HepG2 (cell line): ENCODE measurements around the gene TLCD3B.

ENCODE experiments used
- CREB1 ChIP-seq, 2 experiments: fragments of 450-650 bp in 1 of 2; IDR thresholded peaks; 2 replicates each; pipeline ENCODE4 v1.6.1; 2016 to 2017; ENCODE audit warnings: control low read depth in 1 of 2, mild to moderate bottlenecking in 1 of 2, missing compliant biosample characterization in 1 of 2, missing genetic modification characterization in 1 of 2
- HMG20A ChIP-seq: IDR thresholded peaks from 2 replicates; pipeline ENCODE4 v1.6.1; 2016; ENCODE audit warnings: borderline replicate concordance
- PRDM15 ChIP-seq: sonication (generic); formaldehyde crosslinking; IDR thresholded peaks from 2 replicates; pipeline ENCODE4 v1.4.0; 2020; ENCODE audit warnings: missing genetic modification reagents
- RBM39 ChIP-seq: fragments of 200-400 bp; formaldehyde crosslinking; IDR thresholded peaks from one replicate; pipeline ENCODE4 v1.6.1; 2018; ENCODE audit warnings: antibody characterized with exemption, mild to moderate bottlenecking, low read depth, low read length; ENCODE audit not compliant: poor library complexity, severe bottlenecking
- RELA ChIP-seq: sonication (generic); formaldehyde crosslinking; IDR thresholded peaks from 2 replicates; pipeline ENCODE4 v1.4.0; 2020; ENCODE audit warnings: missing genetic modification reagents
- SP2 ChIP-seq: sonication (generic); formaldehyde crosslinking; IDR thresholded peaks from 2 replicates; pipeline ENCODE4 v1.5.1; 2020; ENCODE audit warnings: mild to moderate bottlenecking, missing genetic modification reagents
- ZNF33A ChIP-seq: sonication (generic); formaldehyde crosslinking; IDR thresholded peaks from 2 replicates; pipeline ENCODE4 v1.5.1; 2020; ENCODE audit warnings: missing genetic modification reagents, mild to moderate bottlenecking, moderate library complexity, borderline replicate concordance
- ZSCAN25 ChIP-seq: sonication (generic); formaldehyde crosslinking; IDR thresholded peaks from 2 replicates; pipeline ENCODE4 v1.8.0; 2022; ENCODE audit warnings: mild to moderate bottlenecking, missing genetic modification reagents

GRCh38 chr16:29986231-29986630, 44.8 kb downstream of the TLCD3B start:
- TF ChIP-seq HMG20A (CRISPR knock-in tag), result no peak
- no peak for TF ChIP-seq PRDM15 (CRISPR knock-in tag)
- no peak for TF ChIP-seq ZNF33A
- no peak for TF ChIP-seq SP2 (CRISPR knock-in tag)
- TF ChIP-seq ZSCAN25 (CRISPR knock-in tag), result no peak
- TF ChIP-seq RELA (CRISPR knock-in tag), result no peak
- no peak for TF ChIP-seq RBM39
- no peak for TF ChIP-seq CREB1 (IDR thresholded peaks at IDR 0.05)
- TF ChIP-seq CREB1 (CRISPR knock-in tag; IDR thresholded peaks at IDR 0.05), result no peak
